Right atrium auricular region (tissue), 2 donors: ENCODE results near the gene EPB41L4B. TPM values are rescaled to one million over a fixed set of nuclear protein-coding genes. Genes with fewer than 3 reads are reported as not detected.

Source experiments
- DNase-seq: peaks from one replicate; pipeline ENCODE4 v3.0.0-alpha.2; 2019; ENCODE audit warnings: low spot score
- H3K27ac ChIP-seq, 2 donors: fragments of 200-600 bp; sonication (generic); 1 replicate in 1 of 2; 2 replicates in 1 of 2; pipeline ENCODE4 v1.5.1; 2016 to 2019
- H3K27me3 ChIP-seq, 2 donors: fragments of 200-600 bp; sonication (generic); one replicate each; pipeline versions ENCODE4 v1.5.1 to v1.6.0; 2017 to 2019
- H3K36me3 ChIP-seq: fragments of 200-600 bp; sonication (generic); one replicate; pipeline ENCODE4 v1.5.1; 2016
- H3K4me1 ChIP-seq, 2 donors: fragments of 200-600 bp; sonication (generic); one replicate each; pipeline versions ENCODE4 v1.5.1 to v1.6.0; 2017 to 2019
- H3K4me3 ChIP-seq, 2 donors: fragments of 200-600 bp; sonication (generic); 1 replicate in 1 of 2; 2 replicates in 1 of 2; pipeline ENCODE4 v1.5.1; 2017 to 2019; ENCODE audit warnings: mild to moderate bottlenecking in 1 of 2, moderate library complexity in 1 of 2
- H3K9me3 ChIP-seq, 2 donors: fragments of 200-600 bp; sonication (generic); one replicate each; pipeline ENCODE4 v1.5.1; 2019
- CTCF ChIP-seq, 2 donors: fragments of 200-600 bp; sonication (generic); IDR thresholded peaks; one replicate each; pipeline ENCODE4 v1.5.1; 2019; ENCODE audit warnings: antibody characterized with exemption in 2 of 2
- total RNA-seq, 2 donors: library from RNA; depleted of rRNA; stranded (reverse); fragments of >200 nt; gene quantifications; one replicate each; pipeline ENCODE4 v1.1.0, GENCODE V29; 2016

EPB41L4B gene
- total RNA-seq, 2 donors from 2014 or later: 15.3 to 30.4 TPM

DNA sequence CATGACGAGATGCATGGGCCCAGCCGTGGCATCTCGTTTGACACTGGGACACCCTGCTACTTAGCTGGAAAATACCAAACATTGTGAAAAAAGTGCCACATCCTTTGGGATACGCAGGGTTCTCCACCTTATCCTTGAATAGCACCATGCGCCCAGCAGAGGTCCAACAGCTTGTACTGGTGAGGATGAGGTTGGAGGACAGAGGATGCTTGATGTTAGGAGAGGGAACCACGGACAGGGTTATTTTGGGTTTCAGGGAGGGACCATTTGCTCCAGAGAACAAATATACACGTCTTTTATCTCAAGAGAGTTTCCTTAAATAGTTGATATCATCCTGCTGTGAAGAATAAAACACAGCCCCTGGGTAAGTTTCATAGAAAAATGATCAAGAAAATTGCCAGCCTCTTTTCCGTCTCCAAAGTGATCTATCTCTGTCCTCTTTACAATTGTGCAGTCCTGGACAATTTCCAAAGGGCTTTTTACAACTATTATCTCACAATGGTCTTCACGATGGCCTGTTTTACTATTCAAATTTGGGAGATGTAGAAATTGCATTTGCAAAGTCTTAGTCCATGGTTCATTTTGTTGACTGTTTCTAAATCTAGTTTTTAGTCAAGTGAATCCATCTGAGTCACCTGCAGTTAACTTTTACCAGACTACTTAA lies 133.9 kb downstream of the EPB41L4B start:
- Histone ChIP-seq H3K27me3 (no peaks in the 10 kb centered on the region), H3K9me3 (no peaks in the 10 kb centered on the region), H3K4me3 (no peak overlapping the region), H3K36me3 (peaks cover 3% of the 10 kb centered on the region), H3K4me1 (no peaks in the 10 kb centered on the region), H3K27ac (no peak overlapping the region)
- no peak for DNase-seq
- TF ChIP-seq CTCF (IDR thresholded peaks at IDR 0.05): no peak

- no peak overlapping the region for H3K4me3 ChIP-seq
- no peak overlapping the region for H3K27ac ChIP-seq
- no peaks in the 10 kb centered on the region for H3K27me3 ChIP-seq
- H3K36me3 ChIP-seq: no peaks in the 10 kb centered on the region
- no peak for DNase-seq
- no peaks in the 10 kb centered on the region for H3K4me1 ChIP-seq
- peak in 1 of 2 donors; percentile 45 for TF ChIP-seq CTCF (IDR thresholded peaks at IDR 0.05)
- H3K9me3 ChIP-seq: no peaks in the 10 kb centered on the region
These were observed 137.7 kb downstream of the EPB41L4B start for GRCh38 chr9:109182940-109183798.

- no peak for TF ChIP-seq CTCF (IDR thresholded peaks at IDR 0.05)
- Histone ChIP-seq H3K4me3 (no peak overlapping the region), H3K27me3 (no peaks in the 10 kb centered on the region), H3K36me3 (no peaks in the 10 kb centered on the region), H3K27ac (no peak overlapping the region), H3K9me3 (no peaks in the 10 kb centered on the region), H3K4me1 (no peaks in the 10 kb centered on the region)
- DNase-seq: no peak
These were observed 138.3 kb downstream of the EPB41L4B start for GRCh38 chr9:109182550-109182939.

DNA sequence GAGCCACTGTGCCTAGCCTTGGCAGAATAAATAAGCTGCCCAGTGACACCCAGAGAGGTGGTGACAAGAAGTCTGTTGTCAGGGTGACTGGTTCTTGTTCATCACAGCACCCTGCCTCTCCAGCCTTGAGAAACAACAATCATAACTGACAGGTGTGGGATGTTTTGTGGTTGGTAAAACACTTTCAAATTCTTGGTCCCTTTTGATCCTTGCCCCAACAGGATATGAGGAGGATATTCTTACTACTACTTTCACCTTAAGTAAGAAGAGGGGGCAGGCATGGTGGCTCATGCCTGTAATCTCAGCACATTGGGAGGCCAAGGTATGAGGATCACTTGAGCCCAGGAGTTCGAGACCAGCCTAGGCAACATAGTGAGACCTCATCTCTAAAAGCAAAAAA lies 139.6 kb downstream of the EPB41L4B start:
- no peak for DNase-seq
- Histone ChIP-seq H3K4me3 (no peak overlapping the region), H3K27ac (no peak overlapping the region), H3K36me3 (no peaks in the 10 kb centered on the region), H3K27me3 (no peaks in the 10 kb centered on the region), H3K9me3 (no peaks in the 10 kb centered on the region), H3K4me1 (no peaks in the 10 kb centered on the region)
- TF ChIP-seq CTCF (IDR thresholded peaks at IDR 0.05): no peak

DNA sequence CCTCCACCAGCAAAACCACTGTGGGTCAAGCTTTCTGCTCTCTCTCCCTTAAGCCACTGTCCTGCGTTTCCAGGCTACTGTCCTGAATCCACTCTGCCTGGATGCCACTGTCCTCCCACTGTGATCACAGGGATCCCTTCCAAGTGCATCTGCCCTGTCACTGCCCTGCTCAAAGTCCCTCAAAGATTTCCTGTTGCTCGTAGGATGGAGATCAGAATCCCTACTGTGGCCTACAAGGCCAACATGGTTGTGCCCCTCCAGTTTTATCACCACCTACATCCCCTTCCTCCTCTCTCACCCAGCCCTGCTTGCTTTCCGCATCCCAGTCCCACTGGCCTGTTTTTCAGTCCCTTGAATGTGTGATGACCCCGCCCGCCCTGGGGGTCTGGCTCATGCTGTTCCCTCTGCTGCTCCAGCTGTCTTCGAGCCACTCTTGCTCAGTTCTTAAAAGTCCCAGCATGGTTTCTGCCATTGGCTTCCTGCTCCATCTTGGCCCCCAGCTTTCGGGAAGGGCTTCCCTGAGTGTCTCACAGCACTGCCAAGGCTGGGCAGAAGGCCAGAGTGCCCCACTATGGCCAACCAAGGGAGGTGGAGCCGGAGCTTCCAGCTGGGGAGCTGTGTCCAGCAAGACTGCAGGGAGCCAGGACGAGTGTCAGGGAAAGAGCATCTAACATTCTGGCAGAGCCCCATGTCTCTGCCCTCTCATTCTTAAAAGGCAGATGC lies 140.9 kb downstream of the EPB41L4B start:
- no peaks in the 10 kb centered on the region for H3K9me3 ChIP-seq
- H3K4me3 ChIP-seq: no peak overlapping the region
- no peak overlapping the region for H3K27ac ChIP-seq
- H3K27me3 ChIP-seq: no peaks in the 10 kb centered on the region
- no peaks in the 10 kb centered on the region for H3K4me1 ChIP-seq
- TF ChIP-seq CTCF (IDR thresholded peaks at IDR 0.05): no peak
- no peaks in the 10 kb centered on the region for H3K36me3 ChIP-seq
- no peak for DNase-seq
